GM12878 (cell line): ENCODE data around the gene C12orf56. TPM values are rescaled to one million over a fixed set of nuclear protein-coding genes. Genes with fewer than 3 reads are reported as not detected.

Source experiments
- ATF2 ChIP-seq: IDR thresholded peaks from 2 replicates; pipeline ENCODE4 v1.6.1; 2012; ENCODE audit warnings: low read length, inconsistent platforms
- CBX5 ChIP-seq: sonication (generic); IDR thresholded peaks from 2 replicates; pipeline ENCODE4 v1.6.1; 2016; ENCODE audit warnings: low read depth, moderate library complexity, mild to moderate bottlenecking, inconsistent platforms
- CREB1 ChIP-seq: IDR thresholded peaks from 2 replicates; pipeline ENCODE4 v1.6.1; 2012; ENCODE audit warnings: low read depth, mild to moderate bottlenecking, inconsistent platforms
- ELK1 ChIP-seq: IDR thresholded peaks from 2 replicates; pipeline ENCODE4 v1.6.1; 2012; ENCODE audit warnings: low read depth, low read length, improper control_type of control experiment
- ESRRA ChIP-seq: IDR thresholded peaks from 2 replicates; pipeline ENCODE4 v1.6.1; 2012; ENCODE audit warnings: mild to moderate bottlenecking, low read length, improper control_type of control experiment
- IKZF2 ChIP-seq, 2 experiments: fragments of 450-650 bp; IDR thresholded peaks; 2 replicates each; pipeline ENCODE4 v1.6.1; 2017; ENCODE audit warnings: mild to moderate bottlenecking in 2 of 2, moderate library complexity in 2 of 2
- IRF5 ChIP-seq: fragments of 450-650 bp; IDR thresholded peaks from 2 replicates; pipeline ENCODE4 v1.6.1; 2017; ENCODE audit warnings: borderline replicate concordance
- KDM1A ChIP-seq: fragments of 200-600 bp; sonication (generic); IDR thresholded peaks from 2 replicates; pipeline ENCODE4 v1.6.1; 2016; ENCODE audit warnings: borderline replicate concordance
- MTA3 ChIP-seq: IDR thresholded peaks from 2 replicates; pipeline ENCODE4 v1.6.1; 2012; ENCODE audit warnings: low read length, inconsistent platforms, borderline replicate concordance
- MYC ChIP-seq: IDR thresholded peaks from 2 replicates; pipeline ENCODE4 v1.6.1; 2011; ENCODE audit warnings: mild to moderate bottlenecking, low read length, moderate library complexity, inconsistent platforms; ENCODE audit not compliant: insufficient read depth, insufficient replicate concordance, insufficient read length, severe bottlenecking
- PBX3 ChIP-seq: IDR thresholded peaks from 2 replicates; pipeline ENCODE4 v1.6.1; 2011; ENCODE audit warnings: mild to moderate bottlenecking, low read depth, low read length, moderate library complexity; ENCODE audit not compliant: insufficient replicate concordance
- POLR2A ChIP-seq: IDR thresholded peaks from 2 replicates; pipeline ENCODE4 v1.6.1; 2011; ENCODE audit warnings: low read depth, mild to moderate bottlenecking, low read length
- RELA ChIP-seq: fragments of 450-650 bp; IDR thresholded peaks from 2 replicates; pipeline ENCODE4 v1.8.0; 2014; ENCODE audit warnings: borderline replicate concordance; ENCODE audit not compliant: partially characterized antibody
- REST ChIP-seq: IDR thresholded peaks from 2 replicates; pipeline ENCODE4 v1.6.1; 2012; ENCODE audit warnings: mild to moderate bottlenecking, low read depth, low read length
- RUNX3 ChIP-seq: IDR thresholded peaks from 2 replicates; pipeline ENCODE4 v1.6.1; 2012; ENCODE audit warnings: low read length, inconsistent platforms
- SREBF2 ChIP-seq: IDR thresholded peaks from 2 replicates; pipeline ENCODE4 v1.6.1; 2012; ENCODE audit warnings: mild to moderate bottlenecking, low read length
- SUZ12 ChIP-seq: fragments of 200-600 bp; sonication (generic); IDR thresholded peaks from one replicate; pipeline ENCODE4 v1.6.1; 2018; ENCODE audit warnings: antibody characterized with exemption, mild to moderate bottlenecking; ENCODE audit not compliant: unreplicated experiment
- TBL1XR1 ChIP-seq: IDR thresholded peaks from 2 replicates; pipeline ENCODE4 v1.6.1; 2012; ENCODE audit warnings: low read depth, low read length, improper control_type of control experiment
- TCF7 ChIP-seq: IDR thresholded peaks from 2 replicates; pipeline ENCODE4 v1.6.1; 2014; ENCODE audit warnings: antibody characterized with exemption, borderline replicate concordance
- USF2 ChIP-seq: IDR thresholded peaks from 2 replicates; pipeline ENCODE4 v1.6.1; 2011; ENCODE audit warnings: low read depth, low read length, improper control_type of control experiment, borderline replicate concordance
- polyA plus RNA-seq, 11 experiments: library from polyadenylated mRNA; depleted of rRNA in 4 of 11; unstranded in 6 of 11; stranded (reverse) in 5 of 11; fragments of >200 nt; fragmentation: Nextera tagmentation in 4 of 11; fragmentation: Illumina TruSeq in 1 of 11; extraction: Ambion mirVana in 4 of 11; extraction: Trizol in 1 of 11; gene quantifications; 1 replicate in 1 of 11; 2 replicates in 10 of 11; pipeline versions ENCODE4 v1.2.1 to v1.2.3, GENCODE V29; 2011 to 2016; ENCODE audit warnings: inconsistent platforms in 2 of 11, missing spikeins in 2 of 11, low read depth in 1 of 11
- total RNA-seq, 4 experiments: library from RNA; depleted of rRNA in 3 of 4; stranded (reverse); fragments of >200 nt in 3 of 4; fragmentation: Illumina TruSeq in 1 of 4; extraction: Trizol in 1 of 4; gene quantifications; 2 replicates each; pipeline versions ENCODE4 v1.2.1 to v1.2.3, GENCODE V29; 2013 to 2021

C12orf56 gene
- total and polyA plus RNA-seq, 10 of the 15 experiments (the other 5 are each of a cell fraction or from before 2014, with no cell fraction given) = not detected

GRCh38 chr12:64403707-64404469 is 13.3 kb upstream of the C12orf56 start, which contains the start of gene XPOT (continued):
- TF ChIP-seq TBL1XR1 (no peak), CBX5 (peak; percentile 34; the same call in 1 of the 2 replicates), SREBF2 (no peak), ATF2 (no peak), PBX3 (no peak), IRF5 (no peak), POLR2A (peak; percentile 87), TCF7 (no peak), MTA3 (no peak), KDM1A (no peak), ESRRA (0 out of 2 replicates have a peak, but pooled peaks have one; percentile 13), ELK1 (peak; percentile 95), SUZ12 (no peak), RUNX3 (peak; percentile 41; the same call in 1 of the 2 replicates), REST (no peak), IKZF2 (IDR thresholded peaks at IDR 0.05) (no peak), RELA (no peak), CREB1 (peak; percentile 87; the same call in 1 of the 2 replicates), USF2 (peak; percentile 4; the same call in 1 of the 2 replicates), MYC (no peak)
